Endometrium (tissue), 2 donors: Measurements from ENCODE around the gene CHRNA7.
"Not testable (repeated sequence)": the region's sequence is repeated elsewhere in the genome, so short reads cannot be mapped to it uniquely, and the experiment has no call there.

Experiments
- FAIRE-seq: peaks from 2 replicates; lab custom pipeline; 2012; peaks lifted over from hg19 to GRCh38; lab: Jason Lieb, UNC
- donor health status: control.
- donor health status: control.

CHRNA7 gene

DNA sequence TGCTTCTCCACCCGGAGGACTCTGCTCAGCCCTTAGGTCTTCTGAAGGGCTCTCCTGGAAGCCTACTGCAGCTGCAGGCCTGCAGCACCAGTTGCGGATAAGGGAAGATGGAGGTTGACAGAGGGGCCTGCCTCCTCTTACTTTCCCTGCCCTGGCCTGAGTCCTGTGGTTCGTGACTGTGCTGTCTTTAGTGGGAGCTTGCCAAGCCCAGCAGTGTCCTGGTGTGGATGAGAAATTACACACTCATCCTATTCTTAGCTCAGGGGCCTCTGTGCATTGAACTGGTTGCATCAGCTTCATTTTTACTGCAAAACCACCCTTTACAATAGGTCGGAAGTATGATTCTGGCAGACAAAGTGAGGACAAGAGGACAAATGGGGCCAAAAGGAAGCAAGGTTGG is 163.5 kb downstream of the CHRNA7 start:
- FAIRE-seq = not testable (repeated sequence)

GRCh38 chr15:32196206-32196605 is 165.9 kb downstream of the CHRNA7 start:
- not testable (repeated sequence) for FAIRE-seq

GRCh38 chr15:32198938-32199337 is 168.6 kb downstream of the CHRNA7 start:
- FAIRE-seq = not testable (repeated sequence)

- FAIRE-seq = not testable (repeated sequence)
Measured at GRCh38 chr15:32209081-32209480, 178.8 kb downstream of the CHRNA7 start.

DNA sequence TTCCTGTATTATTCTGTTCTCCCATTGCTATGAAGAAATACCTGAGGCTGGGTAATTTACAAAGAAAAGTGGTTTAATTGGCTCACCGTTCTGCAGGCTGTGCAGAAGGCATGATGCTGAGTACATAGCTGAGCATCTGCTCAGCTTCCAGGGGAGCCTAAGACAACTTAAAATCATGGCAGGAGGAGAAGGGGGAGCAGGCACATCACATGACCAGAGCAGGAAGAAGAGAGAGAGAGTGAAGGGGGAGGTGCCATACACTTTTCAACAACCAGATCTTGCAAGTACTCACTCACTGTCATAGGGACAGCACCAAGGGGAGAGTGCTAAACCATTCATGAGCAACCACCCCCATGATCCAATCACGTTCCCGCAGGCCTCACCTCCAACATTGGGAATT is 188.4 kb downstream of the CHRNA7 start:
- FAIRE-seq = no peak
